Cardiac septum (tissue), 1 donor: Measurements from ENCODE around the gene CNN2. TPM values are rescaled to one million over a fixed set of nuclear protein-coding genes. Genes with fewer than 3 reads are reported as not detected.

Experiments
- DNase-seq: peaks from one replicate; pipeline ENCODE4 v3.0.0-alpha.2; 2020; ENCODE audit warnings: low spot score
- intact Hi-C: fragments of 100-400 bp; cut with DNase I; formaldehyde crosslinking; loops from one replicate; pipeline ENCODE4 v1.14.0; 2022
- total RNA-seq: library from RNA; stranded (reverse); fragmentation: NEBNext Ultra II Directional; extraction: Animal tissue kit (Norgen Biotek cat#: 25700); gene quantifications from one replicate; pipeline ENCODE4 v1.2.1, GENCODE V29; 2021
- donor health status: DM: no; HTN: no; CAD: no.

The CNN2 gene
- total RNA-seq, 1 donor from 2014 or later: 44.8 TPM

- intact Hi-C loops: no loop called here
Observed at GRCh38 chr19:1073063-1073955, 46.9 kb downstream of the CNN2 start.

GRCh38 chr19:1073956-1074517 lies 47.6 kb downstream of the CNN2 start:
- intact Hi-C loops: no loop called here
- DNase-seq: no peak

More at GRCh38 chr19:1073063-1073955, 46.9 kb downstream of the CNN2 start:
- no peak for DNase-seq

- intact Hi-C loops: no loop called here
- peak; percentile 95 for DNase-seq
Observed at GRCh38 chr19:1074544-1075283, 48.3 kb downstream of the CNN2 start.

GRCh38 chr19:1076046-1076386 lies 49.6 kb downstream of the CNN2 start:
- intact Hi-C loops: no loop called here
- no peak for DNase-seq

GRCh38 chr19:1076951-1077350 lies 50.5 kb downstream of the CNN2 start:
- intact Hi-C loops: no loop called here
- DNase-seq: peak; percentile 91

GRCh38 chr19:1079566-1080111 lies 53.2 kb downstream of the CNN2 start:
- no peak for DNase-seq
- intact Hi-C loops: no loop called here

GRCh38 chr19:1080360-1081161 lies 54.2 kb downstream of the CNN2 start:
- no peak for DNase-seq

GRCh38 chr19:1081301-1082164 lies 55.1 kb downstream of the CNN2 start:
- no peak for DNase-seq
- intact Hi-C loops: no loop called here

More at GRCh38 chr19:1080360-1081161, 54.2 kb downstream of the CNN2 start:
- intact Hi-C loops: no loop called here

- intact Hi-C loops: no loop called here
Observed at GRCh38 chr19:1082165-1082927, 55.9 kb downstream of the CNN2 start.

GRCh38 chr19:1082928-1083816 lies 56.8 kb downstream of the CNN2 start:
- DNase-seq: no peak
- intact Hi-C loops: no loop called here

More at GRCh38 chr19:1082165-1082927, 55.9 kb downstream of the CNN2 start:
- DNase-seq: no peak

GRCh38 chr19:1084024-1084868 lies 57.8 kb downstream of the CNN2 start:
- intact Hi-C loops: no loop called here
- DNase-seq: no peak

GRCh38 chr19:1085053-1085658 lies 58.7 kb downstream of the CNN2 start:
- no peak for DNase-seq

GRCh38 chr19:1085676-1086442 lies 59.5 kb downstream of the CNN2 start:
- intact Hi-C loops: no loop called here
- no peak for DNase-seq

More at GRCh38 chr19:1085053-1085658, 58.7 kb downstream of the CNN2 start:
- intact Hi-C loops: no loop called here

- intact Hi-C loops: no loop called here
Observed at GRCh38 chr19:1086613-1087012, 60.2 kb downstream of the CNN2 start.

More at GRCh38 chr19:1086613-1087012, 60.2 kb downstream of the CNN2 start:
- DNase-seq: no peak
